Measurements from ENCODE around the gene HYAL3. TPM values are rescaled to one million over a fixed set of nuclear protein-coding genes. Genes with fewer than 3 reads are reported as not detected.

HYAL3 gene
- total and polyA plus RNA-seq, 10 of the 15 experiments (the other 5 are each of a cell fraction or from before 2014, with no cell fraction given) = 0.37 to 4.2 (median 2.8) TPM

DNA sequence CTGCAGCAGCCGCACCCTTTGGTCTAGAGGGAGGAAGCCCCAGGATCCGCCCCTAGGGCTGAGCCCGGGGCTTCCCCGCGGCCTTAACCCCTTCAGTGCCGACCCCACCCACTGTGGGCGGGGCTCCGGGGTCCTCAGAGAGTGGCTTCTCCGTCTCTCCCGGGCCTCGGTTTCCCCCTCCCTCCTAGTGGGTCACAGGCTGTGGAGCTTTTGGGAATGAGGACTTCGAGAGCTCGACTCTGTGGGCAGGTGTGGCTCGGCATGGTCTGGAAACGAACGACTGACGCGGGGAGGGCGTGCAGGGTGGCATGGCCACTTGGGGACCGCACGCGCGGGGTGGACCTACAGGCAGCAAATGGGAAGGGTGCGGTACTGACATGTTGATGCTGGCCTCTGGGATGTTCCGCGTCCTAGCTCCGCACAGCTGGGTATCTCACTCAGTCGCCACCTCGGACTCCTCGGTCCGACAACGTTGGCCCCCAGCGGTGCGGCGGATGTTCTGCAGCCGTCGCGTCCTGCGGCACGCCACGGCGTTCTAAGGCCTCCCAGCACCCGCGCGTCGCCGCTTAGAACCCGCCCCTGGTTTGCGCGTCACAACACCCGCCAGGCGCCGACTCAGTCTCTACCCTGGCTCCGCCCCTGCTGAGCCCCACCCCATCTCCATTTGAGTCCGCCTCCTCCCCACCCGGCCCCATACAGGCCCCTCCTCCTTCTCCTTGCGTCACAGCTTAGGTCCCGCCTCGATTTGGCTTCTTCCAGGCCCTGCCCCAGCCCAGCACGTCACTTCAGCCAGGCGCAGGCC lies at the start of gene HYAL3, which contains the start of gene NAA80 (continued):
- TF ChIP-seq, protein P1, sequence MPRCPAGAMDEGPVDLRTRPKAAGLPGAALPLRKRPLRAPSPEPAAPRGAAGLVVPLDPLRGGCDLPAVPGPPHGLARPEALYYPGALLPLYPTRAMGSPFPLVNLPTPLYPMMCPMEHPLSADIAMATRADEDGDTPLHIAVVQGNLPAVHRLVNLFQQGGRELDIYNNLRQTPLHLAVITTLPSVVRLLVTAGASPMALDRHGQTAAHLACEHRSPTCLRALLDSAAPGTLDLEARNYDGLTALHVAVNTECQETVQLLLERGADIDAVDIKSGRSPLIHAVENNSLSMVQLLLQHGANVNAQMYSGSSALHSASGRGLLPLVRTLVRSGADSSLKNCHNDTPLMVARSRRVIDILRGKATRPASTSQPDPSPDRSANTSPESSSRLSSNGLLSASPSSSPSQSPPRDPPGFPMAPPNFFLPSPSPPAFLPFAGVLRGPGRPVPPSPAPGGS (IDR thresholded peaks at IDR 0.05; ENCODE audit: borderline replicate concordance, insufficient read depth, low read depth, low read length, poor library complexity, severe bottlenecking) = no peak
- TF ChIP-seq POLR2AphosphoS5 (IDR thresholded peaks at IDR 0.05; ENCODE audit: low read length) (peak; percentile 94), SMAD5 (IDR thresholded peaks at IDR 0.05; ENCODE audit: low read depth) (peak; percentile 27; the same call in 1 of the 2 replicates), ASH2L (IDR thresholded peaks at IDR 0.05; ENCODE audit: borderline replicate concordance, low read depth) (no peak), POLR2A (IDR thresholded peaks at IDR 0.05; ENCODE audit: low read depth, low read length) (peak; percentile 99), ZNF24 (IDR thresholded peaks at IDR 0.05) (peak; percentile 71; the same call in 1 of the 2 replicates), CREB1 (IDR thresholded peaks at IDR 0.05; ENCODE audit: low read depth) (peak; percentile 85), JUND (IDR thresholded peaks at IDR 0.05; ENCODE audit: low read depth, low read length) (no peak), ZNF384 (IDR thresholded peaks at IDR 0.05; ENCODE audit: borderline replicate concordance, low read depth, low read length) (no peak), RELA (IDR thresholded peaks at IDR 0.05; ENCODE audit: borderline replicate concordance, partially characterized antibody) (no peak), RFX5 (IDR thresholded peaks at IDR 0.05; ENCODE audit: low read depth, low read length) (no peak), PML (IDR thresholded peaks at IDR 0.05; ENCODE audit: low read length) (peak; percentile 59; the same call in 1 of the 2 replicates), DPF2 (IDR thresholded peaks at IDR 0.05) (peak; percentile 87), CBX5 (IDR thresholded peaks at IDR 0.05; ENCODE audit: low read depth) (no peak), LARP7 (IDR thresholded peaks at IDR 0.05) (peak; percentile 97), HDGF (IDR thresholded peaks at IDR 0.05) (peak; percentile 100)
- TF ChIP-seq, protein P2, sequence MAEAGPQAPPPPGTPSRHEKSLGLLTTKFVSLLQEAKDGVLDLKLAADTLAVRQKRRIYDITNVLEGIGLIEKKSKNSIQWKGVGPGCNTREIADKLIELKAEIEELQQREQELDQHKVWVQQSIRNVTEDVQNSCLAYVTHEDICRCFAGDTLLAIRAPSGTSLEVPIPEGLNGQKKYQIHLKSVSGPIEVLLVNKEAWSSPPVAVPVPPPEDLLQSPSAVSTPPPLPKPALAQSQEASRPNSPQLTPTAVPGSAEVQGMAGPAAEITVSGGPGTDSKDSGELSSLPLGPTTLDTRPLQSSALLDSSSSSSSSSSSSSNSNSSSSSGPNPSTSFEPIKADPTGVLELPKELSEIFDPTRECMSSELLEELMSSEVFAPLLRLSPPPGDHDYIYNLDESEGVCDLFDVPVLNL (IDR thresholded peaks at IDR 0.05; ENCODE audit: low read depth, low read length) = no peak
- TF ChIP-seq, protein P3, sequence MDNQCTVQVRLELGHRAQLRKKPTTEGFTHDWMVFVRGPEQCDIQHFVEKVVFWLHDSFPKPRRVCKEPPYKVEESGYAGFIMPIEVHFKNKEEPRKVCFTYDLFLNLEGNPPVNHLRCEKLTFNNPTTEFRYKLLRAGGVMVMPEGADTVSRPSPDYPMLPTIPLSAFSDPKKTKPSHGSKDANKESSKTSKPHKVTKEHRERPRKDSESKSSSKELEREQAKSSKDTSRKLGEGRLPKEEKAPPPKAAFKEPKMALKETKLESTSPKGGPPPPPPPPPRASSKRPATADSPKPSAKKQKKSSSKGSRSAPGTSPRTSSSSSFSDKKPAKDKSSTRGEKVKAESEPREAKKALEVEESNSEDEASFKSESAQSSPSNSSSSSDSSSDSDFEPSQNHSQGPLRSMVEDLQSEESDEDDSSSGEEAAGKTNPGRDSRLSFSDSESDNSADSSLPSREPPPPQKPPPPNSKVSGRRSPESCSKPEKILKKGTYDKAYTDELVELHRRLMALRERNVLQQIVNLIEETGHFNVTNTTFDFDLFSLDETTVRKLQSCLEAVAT (IDR thresholded peaks at IDR 0.05) = peak; percentile 76
- TF ChIP-seq, protein P4, sequence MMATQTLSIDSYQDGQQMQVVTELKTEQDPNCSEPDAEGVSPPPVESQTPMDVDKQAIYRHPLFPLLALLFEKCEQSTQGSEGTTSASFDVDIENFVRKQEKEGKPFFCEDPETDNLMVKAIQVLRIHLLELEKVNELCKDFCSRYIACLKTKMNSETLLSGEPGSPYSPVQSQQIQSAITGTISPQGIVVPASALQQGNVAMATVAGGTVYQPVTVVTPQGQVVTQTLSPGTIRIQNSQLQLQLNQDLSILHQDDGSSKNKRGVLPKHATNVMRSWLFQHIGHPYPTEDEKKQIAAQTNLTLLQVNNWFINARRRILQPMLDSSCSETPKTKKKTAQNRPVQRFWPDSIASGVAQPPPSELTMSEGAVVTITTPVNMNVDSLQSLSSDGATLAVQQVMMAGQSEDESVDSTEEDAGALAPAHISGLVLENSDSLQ (IDR thresholded peaks at IDR 0.05) = no peak
- TF ChIP-seq, protein P5, sequence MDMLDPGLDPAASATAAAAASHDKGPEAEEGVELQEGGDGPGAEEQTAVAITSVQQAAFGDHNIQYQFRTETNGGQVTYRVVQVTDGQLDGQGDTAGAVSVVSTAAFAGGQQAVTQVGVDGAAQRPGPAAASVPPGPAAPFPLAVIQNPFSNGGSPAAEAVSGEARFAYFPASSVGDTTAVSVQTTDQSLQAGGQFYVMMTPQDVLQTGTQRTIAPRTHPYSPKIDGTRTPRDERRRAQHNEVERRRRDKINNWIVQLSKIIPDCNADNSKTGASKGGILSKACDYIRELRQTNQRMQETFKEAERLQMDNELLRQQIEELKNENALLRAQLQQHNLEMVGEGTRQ (IDR thresholded peaks at IDR 0.05; ENCODE audit: borderline replicate concordance, low read depth, low read length) = no peak
- TF ChIP-seq, protein P6, sequence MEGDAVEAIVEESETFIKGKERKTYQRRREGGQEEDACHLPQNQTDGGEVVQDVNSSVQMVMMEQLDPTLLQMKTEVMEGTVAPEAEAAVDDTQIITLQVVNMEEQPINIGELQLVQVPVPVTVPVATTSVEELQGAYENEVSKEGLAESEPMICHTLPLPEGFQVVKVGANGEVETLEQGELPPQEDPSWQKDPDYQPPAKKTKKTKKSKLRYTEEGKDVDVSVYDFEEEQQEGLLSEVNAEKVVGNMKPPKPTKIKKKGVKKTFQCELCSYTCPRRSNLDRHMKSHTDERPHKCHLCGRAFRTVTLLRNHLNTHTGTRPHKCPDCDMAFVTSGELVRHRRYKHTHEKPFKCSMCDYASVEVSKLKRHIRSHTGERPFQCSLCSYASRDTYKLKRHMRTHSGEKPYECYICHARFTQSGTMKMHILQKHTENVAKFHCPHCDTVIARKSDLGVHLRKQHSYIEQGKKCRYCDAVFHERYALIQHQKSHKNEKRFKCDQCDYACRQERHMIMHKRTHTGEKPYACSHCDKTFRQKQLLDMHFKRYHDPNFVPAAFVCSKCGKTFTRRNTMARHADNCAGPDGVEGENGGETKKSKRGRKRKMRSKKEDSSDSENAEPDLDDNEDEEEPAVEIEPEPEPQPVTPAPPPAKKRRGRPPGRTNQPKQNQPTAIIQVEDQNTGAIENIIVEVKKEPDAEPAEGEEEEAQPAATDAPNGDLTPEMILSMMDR (IDR thresholded peaks at IDR 0.05 in 2 of 3, conservative IDR thresholded peaks at IDR 0.05 in 1 of 3; ENCODE audit: control insufficient read depth in 2 of 3, extremely low read depth in 1 of 3, insufficient read depth in 1 of 3, low read depth in 3 of 3, low read length in 3 of 3) = peak; percentile 24 to 56 (median 50); a peak in 4 of 6 replicates

Measured in GM12878 (cell line).